Endodermal cell (in vitro differentiated cells): ENCODE data around the gene COG2. TPM values are rescaled to one million over a fixed set of nuclear protein-coding genes. Genes with fewer than 3 reads are reported as not detected.

ENCODE experiments used
- DNase-seq: peaks from one replicate; pipeline ENCODE4 v3.0.0-alpha.2; 2017
- H3K27ac ChIP-seq: 2 replicates; pipeline ENCODE4 v1.5.1; 2013; ENCODE audit warnings: mild to moderate bottlenecking, low read depth, low read length, moderate library complexity
- H3K27me3 ChIP-seq: 2 replicates; pipeline ENCODE4 v1.6.1; 2013; ENCODE audit warnings: mild to moderate bottlenecking, low read length, moderate library complexity; ENCODE audit not compliant: insufficient read depth, control insufficient read depth, poor library complexity, severe bottlenecking
- H3K36me3 ChIP-seq: 2 replicates; pipeline ENCODE4 v1.7.0; 2013; ENCODE audit warnings: mild to moderate bottlenecking, low read length, moderate library complexity; ENCODE audit not compliant: control insufficient read depth, insufficient read depth
- H3K4me1 ChIP-seq: one replicate; pipeline ENCODE4 v1.7.0; 2013; ENCODE audit warnings: low read length; ENCODE audit not compliant: control insufficient read depth, insufficient read depth
- H3K4me3 ChIP-seq: 2 replicates; pipeline ENCODE4 v1.5.1; 2013; ENCODE audit warnings: mild to moderate bottlenecking, low read length, moderate library complexity
- H3K9ac ChIP-seq: 2 replicates; pipeline ENCODE4 v1.6.1; 2013; ENCODE audit warnings: mild to moderate bottlenecking, low read length, moderate library complexity; ENCODE audit not compliant: poor library complexity, severe bottlenecking; ENCODE audit errors: extremely low read depth
- H3K9me3 ChIP-seq: 2 replicates; pipeline ENCODE4 v1.6.1; 2013; ENCODE audit warnings: mild to moderate bottlenecking, low read length, moderate library complexity; ENCODE audit not compliant: control insufficient read depth
- H3K27ac Mint-ChIP-seq: 2 replicates; pipeline ENCODE4 v1.8.0; 2020; ENCODE audit warnings: mixed read lengths
- H3K27me3 Mint-ChIP-seq: 2 replicates; pipeline ENCODE4 v1.8.0; 2021; ENCODE audit warnings: mild to moderate bottlenecking, mixed read lengths; ENCODE audit not compliant: insufficient read depth
- H3K36me3 Mint-ChIP-seq: 2 replicates; pipeline ENCODE4 v1.8.0; 2020; ENCODE audit warnings: low read depth, mixed read lengths
- H3K4me1 Mint-ChIP-seq: 2 replicates; pipeline ENCODE4 v1.8.0; 2020; ENCODE audit warnings: mixed read lengths
- H3K4me3 Mint-ChIP-seq: 2 replicates; pipeline ENCODE4 v1.8.0; 2020; ENCODE audit warnings: mild to moderate bottlenecking, moderate library complexity, mixed read lengths
- H3K9me3 Mint-ChIP-seq: 2 replicates; pipeline ENCODE4 v1.8.0; 2020; ENCODE audit warnings: mild to moderate bottlenecking, mixed read lengths
- CTCF ChIP-seq: fragments of 200-600 bp; sonication (generic); conservative IDR thresholded peaks from 2 replicates; pipeline ENCODE4 v1.5.0; 2021; ENCODE audit warnings: antibody characterized with exemption, mild to moderate bottlenecking
- WGBS, 2 experiments: methylation state at CpG; one replicate each; pipeline versions ENCODE4 v1.1.5 to v1.1.7; 2013; ENCODE audit warnings: missing lambda C conversion rate in 2 of 2, mixed read lengths in 1 of 2; ENCODE audit not compliant: insufficient coverage in 1 of 2, insufficient read length in 1 of 2; 5-methylcytosine and 5-hydroxymethylcytosine counted together
- total RNA-seq, 2 donors: library from RNA; stranded (reverse); fragmentation: NEBNext Ultra II Directional in 1 of 2; extraction: Animal tissue kit (Norgen Biotek cat#: 25700) in 1 of 2; gene quantifications; 2 replicates in 1 of 2; 3 replicates in 1 of 2; pipeline ENCODE4 v1.2.1, GENCODE V29; 2021

Gene COG2
- total RNA-seq, 2 donors from 2014 or later = 26.1 to 29.7 TPM

GRCh38 chr1:230618537-230618936, 23.7 kb upstream of the COG2 start:
- Histone ChIP-seq H3K4me1 (peaks cover 4% of the 10 kb centered on the region), H3K36me3 (no peaks in the 10 kb centered on the region), H3K9me3 (peaks cover 10% of the 10 kb centered on the region), H3K4me3 (no peak overlapping the region), H3K27me3 (no peaks in the 10 kb centered on the region), H3K27ac (no peak overlapping the region), H3K9ac (no peak overlapping the region)
- Mint-ChIP-seq H3K4me1 (peaks cover 4% of the 10 kb centered on the region), H3K9me3 (peaks cover 2% of the 10 kb centered on the region), H3K36me3 (no peaks in the 10 kb centered on the region), H3K27me3 (peaks cover 2% of the 10 kb centered on the region), H3K4me3 (no peak overlapping the region), H3K27ac (no peak overlapping the region)
- WGBS, 2 experiments = 97 to 100% methylated on average over 1 to 2 of the region's 2 CpGs
- DNase-seq = no peak
- TF ChIP-seq CTCF = no peak

DNA sequence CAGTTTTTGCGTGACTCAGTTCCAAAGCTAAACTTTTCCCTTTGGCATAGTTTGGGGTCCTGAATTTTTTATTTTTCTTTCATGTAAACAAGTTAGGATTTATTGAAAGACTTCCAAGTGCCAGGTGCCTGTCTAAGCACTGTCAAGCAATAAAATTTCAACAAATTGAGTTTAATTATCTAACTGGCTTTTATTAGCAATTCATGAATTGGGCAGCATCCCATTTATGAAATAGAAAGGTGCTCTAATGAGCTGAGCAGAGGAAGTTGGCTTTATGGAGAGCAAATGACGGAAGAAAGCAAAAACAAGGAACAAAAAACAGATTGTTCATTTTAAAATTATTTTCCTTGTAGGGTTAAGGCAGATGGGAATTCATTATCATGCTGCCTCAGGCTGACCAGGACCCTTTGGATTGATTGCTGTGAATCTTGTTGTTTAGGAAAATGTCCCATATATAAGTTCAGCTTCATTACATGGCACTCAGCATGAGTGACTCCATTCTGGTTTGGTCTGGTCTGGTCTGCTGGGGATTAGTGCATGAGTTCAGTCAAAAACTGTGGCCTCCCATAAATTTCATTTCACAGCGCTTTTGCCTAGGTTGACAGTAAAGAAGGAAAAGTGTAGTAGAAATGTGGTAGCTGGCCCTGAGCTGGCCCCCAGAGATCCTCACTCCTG, 21.5 kb upstream of the COG2 start:
- peaks cover 2% of the 10 kb centered on the region for H3K9me3 Mint-ChIP-seq
- H3K4me1 Mint-ChIP-seq = peaks cover 9% of the 10 kb centered on the region
- WGBS, 2 experiments = 89 to 100% methylated on average over 2 to 3 of the region's 3 CpGs

DNA sequence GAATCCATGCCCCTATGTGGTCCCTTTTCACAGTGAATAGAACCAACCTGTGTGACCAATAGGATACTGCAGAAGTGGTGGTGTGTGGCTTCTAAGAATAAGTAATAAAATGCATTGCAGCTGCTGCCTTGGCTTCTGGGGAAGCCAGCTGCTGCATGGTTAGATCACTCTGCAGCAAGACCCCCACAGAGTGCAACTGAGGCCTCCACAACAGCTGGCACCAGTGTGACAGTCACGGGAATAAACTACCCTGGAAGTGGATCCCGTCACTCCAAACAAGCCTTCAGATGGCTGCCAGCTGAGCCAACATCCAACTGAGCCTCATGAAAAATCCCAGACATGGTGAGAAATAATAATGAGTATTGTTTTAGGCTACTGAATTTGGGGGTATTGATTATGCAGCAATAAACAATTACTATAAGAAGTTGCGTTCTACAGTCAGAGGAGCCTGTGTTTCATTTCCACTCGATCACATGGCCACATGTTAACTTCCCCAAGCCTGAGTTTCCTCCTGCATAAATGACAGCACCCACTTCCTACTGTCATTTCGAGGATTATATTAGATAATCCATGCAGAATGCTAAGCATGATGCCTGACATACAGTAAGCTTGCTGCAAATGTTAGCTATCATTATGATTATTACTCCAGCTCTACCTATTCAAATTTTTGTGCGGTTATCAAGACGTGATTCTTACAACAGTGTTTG, 20.8 kb upstream of the COG2 start:
- Mint-ChIP-seq H3K36me3 (no peaks in the 10 kb centered on the region), H3K4me1 (peaks cover 9% of the 10 kb centered on the region), H3K4me3 (no peak overlapping the region), H3K27me3 (peaks cover 2% of the 10 kb centered on the region), H3K27ac (no peak overlapping the region), H3K9me3 (peaks cover 2% of the 10 kb centered on the region)
- no peak overlapping the region for H3K9ac ChIP-seq
- no peak for DNase-seq
- H3K27ac ChIP-seq = no peak overlapping the region
- TF ChIP-seq CTCF = no peak
- H3K4me3 ChIP-seq = no peak overlapping the region
- 82 to 86% methylated on average over 3 to 7 of the region's 7 CpGs for whole genome bisulfite sequencing, 2 experiments
- H3K4me1 ChIP-seq = peaks cover 4% of the 10 kb centered on the region
- H3K36me3 ChIP-seq = no peaks in the 10 kb centered on the region
- H3K27me3 ChIP-seq = no peaks in the 10 kb centered on the region
- peaks cover 10% of the 10 kb centered on the region for H3K9me3 ChIP-seq

More for the DNA sequence above, 21.5 kb upstream of the COG2 start:
- H3K9ac ChIP-seq = no peak overlapping the region
- no peak for DNase-seq
- no peak overlapping the region for H3K4me3 ChIP-seq
- H3K27me3 Mint-ChIP-seq = peaks cover 2% of the 10 kb centered on the region
- H3K4me3 Mint-ChIP-seq = no peak overlapping the region
- H3K27ac ChIP-seq = no peak overlapping the region
- H3K4me1 ChIP-seq = peaks cover 4% of the 10 kb centered on the region
- H3K36me3 ChIP-seq = no peaks in the 10 kb centered on the region
- no peaks in the 10 kb centered on the region for H3K27me3 ChIP-seq
- H3K27ac Mint-ChIP-seq = no peak overlapping the region
- no peaks in the 10 kb centered on the region for H3K36me3 Mint-ChIP-seq
- TF ChIP-seq CTCF = no peak
- peaks cover 10% of the 10 kb centered on the region for H3K9me3 ChIP-seq
